HG02884 (cell line): ENCODE data around the gene SPATA31D4.

Experiments
- ATAC-seq: cut with Tn5 transposase; IDR thresholded peaks from one replicate; pipeline ENCODE4 v1.9.1; 2021; ENCODE audit warnings: mild to moderate bottlenecking, moderate library complexity; ENCODE audit not compliant: unreplicated experiment

SPATA31D4 gene

DNA sequence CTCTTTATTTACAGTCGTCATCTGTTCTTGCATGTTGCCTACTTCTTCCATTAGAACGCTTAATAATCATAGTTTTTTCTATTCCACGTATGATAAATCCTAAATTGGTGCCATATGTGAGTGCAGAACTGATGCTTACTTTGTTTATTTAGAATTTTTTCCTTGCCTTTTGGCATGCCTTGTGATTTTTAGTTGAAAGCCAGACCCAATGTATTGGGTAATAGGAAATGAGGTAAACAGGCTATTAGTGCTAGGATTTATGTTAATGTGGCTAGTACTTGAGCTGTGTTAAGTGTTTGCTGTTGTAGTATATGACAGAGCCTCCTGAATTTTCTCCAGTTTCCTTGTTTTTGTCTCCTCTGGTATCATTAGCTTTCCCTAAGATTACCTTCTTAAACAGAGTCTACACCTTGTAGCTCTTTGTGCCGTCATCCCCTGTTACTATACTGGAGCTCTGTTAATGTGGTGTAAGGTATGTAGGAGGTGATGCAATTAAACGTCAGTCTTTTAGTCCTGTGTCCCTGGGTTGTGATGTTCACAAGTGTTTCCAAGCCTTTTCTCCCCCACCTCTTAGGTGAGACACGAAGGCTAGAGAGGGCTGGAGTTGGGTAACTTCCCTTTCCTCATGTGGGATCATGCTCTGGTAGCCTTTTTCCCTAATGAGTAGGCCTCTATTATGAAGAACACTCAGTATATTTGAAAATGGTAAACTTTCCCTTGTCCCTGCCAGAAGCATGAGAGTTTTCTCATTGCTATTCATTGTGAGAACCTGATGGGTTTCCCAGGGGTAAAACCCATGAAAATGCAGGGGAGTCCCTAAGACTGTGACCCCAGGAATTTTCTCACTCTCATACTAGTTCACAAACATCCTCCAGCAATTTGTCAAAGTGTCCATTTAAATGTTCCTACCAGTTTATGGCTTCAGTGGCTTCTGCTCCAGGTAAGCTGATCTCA lies 36.3 kb downstream of the SPATA31D4 start:
- no peak for ATAC-seq

DNA sequence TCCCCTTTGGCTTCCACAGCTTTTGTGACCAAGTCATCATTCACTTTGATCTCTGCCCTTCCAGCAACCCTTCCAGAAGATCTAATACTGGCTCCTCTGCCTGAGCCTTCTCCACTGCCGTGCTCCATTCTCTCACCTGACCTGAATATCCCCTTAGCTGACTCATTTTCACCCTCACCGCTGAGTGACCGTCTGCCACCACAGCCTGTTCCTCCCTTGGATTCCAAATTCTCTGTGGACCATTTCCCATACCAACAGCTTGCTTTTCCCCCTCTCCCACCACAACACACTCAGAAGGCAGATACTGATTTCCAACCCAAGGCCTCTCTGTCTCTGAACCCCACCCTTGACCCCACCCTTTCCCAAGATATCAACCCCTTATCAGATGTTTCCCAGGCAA lies 39.8 kb downstream of the SPATA31D4 start:
- ATAC-seq, result no peak

DNA sequence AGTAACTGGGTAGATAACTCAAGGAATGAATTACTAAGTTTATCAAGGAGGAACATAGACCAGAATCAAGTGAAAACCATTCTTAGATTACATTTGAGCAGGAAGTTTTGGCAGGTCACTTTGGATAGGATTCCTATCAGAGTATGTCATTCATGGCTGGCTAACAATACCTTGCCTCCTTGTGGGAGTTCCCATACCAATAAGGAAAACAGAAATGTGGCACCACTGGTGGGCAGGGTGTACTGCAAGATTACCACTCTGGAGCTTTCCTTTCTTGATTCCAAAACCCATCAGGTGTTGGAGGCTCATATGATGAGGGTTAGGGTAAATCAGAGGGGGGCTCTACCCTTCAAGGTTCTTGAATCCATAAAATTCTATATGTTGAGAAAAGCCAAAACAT lies 41.7 kb downstream of the SPATA31D4 start:
- no peak for ATAC-seq

DNA sequence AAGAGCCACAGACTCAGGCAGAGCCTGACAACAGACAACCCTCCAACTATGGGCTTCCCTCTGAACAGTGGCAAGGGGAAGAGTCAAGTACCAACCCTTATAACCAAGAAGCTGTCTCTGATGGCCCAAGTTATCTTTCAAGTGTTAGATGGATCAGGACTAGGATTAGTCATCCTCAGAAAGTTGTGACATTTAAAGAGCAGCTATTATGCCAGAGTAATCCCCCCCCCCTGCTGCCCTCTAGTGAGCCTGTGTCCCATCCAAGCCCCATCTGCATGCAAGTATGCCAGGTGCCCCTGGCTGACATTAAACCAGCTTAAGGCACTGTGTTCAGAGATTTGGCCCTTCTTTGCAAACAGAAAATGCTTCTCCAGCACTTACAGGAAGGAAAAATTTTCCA lies 43.5 kb downstream of the SPATA31D4 start:
- no peak for ATAC-seq

DNA sequence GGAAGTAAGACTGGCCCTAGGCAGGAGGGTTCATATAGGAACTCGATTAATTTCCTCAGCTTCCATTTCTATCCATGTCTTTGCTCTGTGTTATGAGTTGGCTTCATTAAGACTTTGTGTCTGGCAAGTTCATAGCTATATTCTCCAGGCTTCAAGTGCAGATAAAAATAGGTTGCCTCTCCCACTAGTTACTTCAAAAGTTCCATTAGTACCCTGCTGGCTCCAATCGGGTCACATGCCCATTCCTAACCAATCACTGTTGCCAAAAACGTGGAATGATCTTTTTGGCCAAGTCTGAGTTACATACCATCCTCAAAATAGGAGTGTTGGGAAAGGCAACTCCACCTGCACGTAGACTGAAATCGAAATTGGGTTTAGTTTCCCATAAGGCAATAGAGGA lies 46.5 kb downstream of the SPATA31D4 start:
- no peak for ATAC-seq

DNA sequence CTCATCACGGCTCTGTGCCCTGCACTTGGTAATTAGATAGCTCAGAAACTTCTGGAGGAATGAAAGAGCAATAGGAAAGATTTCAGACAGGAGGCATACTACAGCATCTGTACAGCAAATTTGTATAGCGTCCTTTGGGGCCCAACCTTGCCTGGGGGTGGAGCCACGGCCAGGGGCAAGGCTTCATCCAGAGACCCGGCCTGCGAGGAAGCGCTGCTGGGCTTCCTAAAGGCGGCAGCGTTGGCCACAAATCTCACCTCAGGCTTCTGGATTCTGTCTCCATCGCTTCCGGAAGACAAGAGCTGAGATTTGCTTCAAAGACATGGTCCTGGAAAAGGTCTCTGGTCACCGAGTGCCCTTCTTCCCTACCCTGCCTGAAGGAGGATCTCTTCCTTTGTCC lies 48.1 kb downstream of the SPATA31D4 start:
- ATAC-seq, result no peak

DNA sequence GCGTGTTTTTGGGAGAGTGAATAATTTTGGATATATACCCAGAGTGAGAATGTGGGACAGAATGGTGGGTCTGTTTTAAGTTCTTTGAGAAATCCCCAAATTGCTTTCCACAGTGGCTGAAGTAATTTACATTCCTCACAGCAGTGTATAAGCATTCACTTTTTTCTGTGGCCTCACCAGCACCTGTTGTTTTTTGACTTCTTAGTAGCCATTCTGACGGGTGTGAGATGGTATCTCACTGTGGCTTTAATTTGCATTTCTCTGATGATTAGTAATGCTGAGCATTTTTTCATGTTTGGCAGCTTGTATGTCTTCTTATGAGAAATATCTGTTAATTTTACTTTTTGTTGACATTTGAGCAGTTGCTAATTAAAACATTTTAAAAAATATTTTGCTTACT lies 51.0 kb downstream of the SPATA31D4 start:
- peak; percentile 84 for ATAC-seq

DNA sequence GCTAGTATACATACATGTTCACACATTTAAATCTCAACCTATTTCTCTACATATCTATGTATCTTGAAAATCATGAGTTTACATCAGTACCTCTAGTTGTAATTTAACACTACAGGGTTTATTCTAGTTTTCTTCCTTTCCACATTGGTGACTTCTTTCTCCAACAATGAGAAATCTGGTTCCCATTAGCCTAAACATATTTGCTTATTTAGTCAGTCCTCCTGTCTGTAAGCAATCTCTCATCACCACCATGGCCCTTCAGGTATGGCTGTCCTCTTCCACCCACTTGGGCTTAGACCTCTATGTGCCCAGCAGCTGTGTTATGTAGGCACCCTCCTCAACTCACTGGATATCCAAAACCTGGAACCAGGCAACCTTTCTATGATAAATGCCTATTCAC lies 52.3 kb downstream of the SPATA31D4 start:
- ATAC-seq, result no peak

DNA sequence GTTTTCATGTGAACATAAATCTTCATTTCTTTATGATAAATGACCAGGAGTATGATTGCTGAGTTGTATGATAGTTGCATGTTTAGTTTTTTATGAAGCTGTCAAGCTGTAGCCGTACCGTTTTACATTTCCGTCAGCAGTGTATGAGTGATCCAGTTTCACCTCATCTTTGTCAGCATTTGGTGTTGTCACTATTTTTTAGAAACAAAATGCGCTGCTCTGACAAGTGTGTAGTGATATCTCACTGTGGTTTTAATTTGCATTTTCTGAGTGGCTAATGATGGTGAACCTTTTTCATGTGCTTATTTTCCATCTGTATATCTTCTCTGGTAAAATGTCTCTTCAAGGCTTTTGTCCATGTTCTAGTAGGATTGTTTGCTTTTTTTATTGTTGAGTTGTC lies 53.7 kb downstream of the SPATA31D4 start:
- ATAC-seq, result no peak
